NCI-H82 treated with DMSO at 0.1 percent for 48 hours (cell line): ENCODE data around the gene GLTPD2.
A peak's percentile ranks its signal among the peaks of the same experiment; 100 is the strongest.
"Not testable (repeated sequence)": the region's sequence is repeated elsewhere in the genome, so short reads cannot be mapped to it uniquely, and the experiment has no call there.

Experiments used
- DNase-seq: peaks from one replicate; lab custom pipeline; 2025; ENCODE audit not compliant: unreplicated experiment; lab: John Stamatoyannopoulos, UW

The GLTPD2 gene

GRCh38 chr17:4807605-4808377 is 19.0 kb downstream of the GLTPD2 start:
- DNase-seq = no peak

- DNase-seq = no peak
Measured at GRCh38 chr17:4808378-4808767, 19.6 kb downstream of the GLTPD2 start.

- DNase-seq = no peak
Measured at GRCh38 chr17:4810696-4811290, 22.0 kb downstream of the GLTPD2 start.

GRCh38 chr17:4811471-4811870 is 22.7 kb downstream of the GLTPD2 start:
- DNase-seq = no peak

GRCh38 chr17:4812690-4813089 is 23.9 kb downstream of the GLTPD2 start:
- no peak for DNase-seq

- no peak for DNase-seq
Measured at GRCh38 chr17:4815043-4815675, 26.4 kb downstream of the GLTPD2 start.

GRCh38 chr17:4816826-4817225 is 28.1 kb downstream of the GLTPD2 start:
- DNase-seq = no peak

- no peak for DNase-seq
Measured at GRCh38 chr17:4818276-4818675, 29.5 kb downstream of the GLTPD2 start.

- no peak for DNase-seq
Measured at GRCh38 chr17:4822835-4823234, 34.1 kb downstream of the GLTPD2 start.

- no peak for DNase-seq
Measured at GRCh38 chr17:4823373-4824089, 34.8 kb downstream of the GLTPD2 start.

GRCh38 chr17:4827399-4827798 is 38.6 kb downstream of the GLTPD2 start:
- DNase-seq = no peak

- DNase-seq = not testable (repeated sequence)
Measured at GRCh38 chr17:4832829-4833177, 44.0 kb downstream of the GLTPD2 start.

- DNase-seq = peak; percentile 73
Measured at GRCh38 chr17:4833178-4833940, 44.6 kb downstream of the GLTPD2 start, which contains the start of gene MINK1. MINK1 (plus strand) TSS chr17:4833340; CDS start chr17:4833584, 244 bp downstream.

GRCh38 chr17:4833941-4834680 is 45.3 kb downstream of the GLTPD2 start:
- DNase-seq = peak; percentile 36

GRCh38 chr17:4834681-4835020 is 45.9 kb downstream of the GLTPD2 start:
- DNase-seq = no peak

- peak; percentile 89 for DNase-seq
Measured at GRCh38 chr17:4836221-4836620, 47.5 kb downstream of the GLTPD2 start.

- DNase-seq = no peak
Measured at GRCh38 chr17:4837471-4838308, 48.9 kb downstream of the GLTPD2 start.

- DNase-seq = no peak
Measured at GRCh38 chr17:4838309-4838785, 49.6 kb downstream of the GLTPD2 start.

GRCh38 chr17:4839221-4839620 is 50.5 kb downstream of the GLTPD2 start:
- DNase-seq = no peak
